Activated CD4-positive, alpha-beta T cell treated with anti-CD3 and anti-CD28 coated beads, Interleukin-10, Interleukin-2, amounts not matched to agents 100 ng/mL and 50 ng/mL, durations not matched to agents 16 hours and 8 hours (primary cell): ENCODE measurements around the gene VWA8.
"Not testable (repeated sequence)": the region's sequence is repeated elsewhere in the genome, so short reads cannot be mapped to it uniquely, and the experiment has no call there.

ENCODE experiments used
- DNase-seq: peaks from one replicate; pipeline ENCODE4 v3.0.0-alpha.2; 2020

The VWA8 gene

DNA sequence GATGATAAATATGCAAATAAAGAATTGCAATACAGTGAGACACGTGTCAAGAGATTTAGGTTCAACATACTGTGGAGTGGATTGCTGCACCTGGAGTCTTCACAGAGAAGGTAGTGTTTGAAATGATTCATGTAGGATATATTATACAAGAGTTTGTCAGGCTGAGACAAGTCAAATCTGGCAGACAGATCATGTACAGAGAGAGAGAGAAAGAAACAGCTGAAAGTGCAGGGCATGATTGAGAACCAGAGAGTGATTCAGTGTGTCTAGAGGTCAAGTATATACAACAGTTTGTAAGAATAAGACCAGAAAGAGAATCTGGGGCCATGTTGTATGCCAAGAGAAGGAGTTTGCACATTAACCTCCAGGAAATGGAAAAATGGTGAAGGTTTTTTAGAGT is 2.1 kb upstream of the VWA8 start:
- DNase-seq = peak; percentile 75

GRCh38 chr13:41961466-41961760 is 504 bp upstream of the VWA8 start:
- DNase-seq = no peak

DNA sequence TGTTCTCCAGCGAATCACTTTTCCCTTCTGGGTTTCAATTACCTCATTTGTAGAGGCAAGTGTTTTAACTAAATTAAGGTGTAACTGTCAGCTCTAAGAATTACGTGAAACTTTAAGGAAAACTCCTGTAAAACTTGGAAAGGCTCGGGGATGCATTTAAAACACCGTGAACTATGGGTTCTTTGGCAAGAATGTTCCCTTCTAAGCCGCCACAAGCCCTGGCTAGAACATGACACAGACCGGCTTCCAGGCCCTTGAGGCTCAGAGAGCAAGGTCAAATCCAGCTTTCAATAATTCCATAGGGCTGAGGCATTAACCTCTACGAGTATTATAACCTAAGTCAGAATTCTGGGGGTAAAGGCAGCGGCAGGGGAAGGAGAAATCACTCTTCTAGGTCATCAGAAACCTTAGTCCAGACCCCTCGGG is 685 bp downstream of the VWA8 start:
- no peak for DNase-seq

DNA sequence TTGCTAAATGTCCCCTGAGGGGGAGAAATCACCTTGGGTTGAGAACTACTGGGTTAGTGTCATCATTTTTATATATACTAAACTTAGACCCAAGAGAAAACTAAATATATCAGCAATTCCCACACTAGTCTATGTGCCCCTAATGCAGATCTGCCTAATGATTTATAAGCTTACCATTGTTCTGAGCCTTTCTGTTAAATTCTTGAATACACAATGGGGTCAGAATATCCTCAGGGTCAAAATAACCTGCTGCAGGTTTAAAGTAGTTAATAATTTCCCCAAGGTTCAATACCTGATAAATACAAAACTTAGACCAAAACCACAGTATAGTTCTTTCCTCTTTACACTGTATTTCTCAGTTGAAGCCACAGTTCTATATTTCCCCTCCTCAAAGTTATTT is 4.6 kb downstream of the VWA8 start:
- DNase-seq = no peak

- DNase-seq = no peak
These were observed 5.3 kb downstream of the VWA8 start for GRCh38 chr13:41955605-41956004.

GRCh38 chr13:41954226-41954625 is 6.7 kb downstream of the VWA8 start:
- DNase-seq = no peak

DNA sequence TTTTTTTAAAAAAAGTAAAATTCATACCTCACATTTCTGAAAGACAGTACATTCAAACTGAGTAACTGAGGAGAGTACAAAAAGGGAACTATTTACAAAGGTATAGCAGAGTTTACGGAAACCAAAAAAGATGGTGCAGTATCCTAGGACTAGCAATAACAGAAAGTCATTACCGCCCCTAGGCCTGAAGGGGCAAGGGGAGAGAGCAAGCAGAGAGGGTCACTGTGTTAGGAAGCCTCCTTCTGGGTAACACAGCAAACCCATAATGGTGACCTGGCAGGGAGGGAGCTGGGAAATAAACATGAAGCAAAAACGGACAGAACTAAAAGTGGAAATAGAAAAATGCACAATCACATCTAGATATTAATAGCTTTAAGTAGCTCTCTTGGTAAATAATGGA is 8.2 kb downstream of the VWA8 start:
- DNase-seq = no peak

DNA sequence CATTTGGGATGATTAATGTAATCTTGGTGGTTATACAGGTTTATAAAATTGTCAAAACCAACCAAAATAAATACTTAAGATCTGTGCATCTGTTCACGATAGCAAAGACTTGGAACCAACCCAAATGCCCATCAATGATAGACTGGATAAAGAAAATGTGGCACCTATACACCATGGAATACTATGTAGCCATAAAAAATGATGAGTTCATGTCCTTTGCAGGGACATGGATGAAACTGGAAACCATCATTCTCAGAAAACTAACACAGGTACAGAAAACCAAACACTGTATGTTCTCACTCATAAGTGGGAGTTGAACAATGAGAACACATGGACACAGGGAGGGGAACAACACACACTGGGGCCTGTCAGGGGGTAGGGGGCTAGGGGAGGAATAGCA is 11.8 kb downstream of the VWA8 start:
- DNase-seq = not testable (repeated sequence)

DNA sequence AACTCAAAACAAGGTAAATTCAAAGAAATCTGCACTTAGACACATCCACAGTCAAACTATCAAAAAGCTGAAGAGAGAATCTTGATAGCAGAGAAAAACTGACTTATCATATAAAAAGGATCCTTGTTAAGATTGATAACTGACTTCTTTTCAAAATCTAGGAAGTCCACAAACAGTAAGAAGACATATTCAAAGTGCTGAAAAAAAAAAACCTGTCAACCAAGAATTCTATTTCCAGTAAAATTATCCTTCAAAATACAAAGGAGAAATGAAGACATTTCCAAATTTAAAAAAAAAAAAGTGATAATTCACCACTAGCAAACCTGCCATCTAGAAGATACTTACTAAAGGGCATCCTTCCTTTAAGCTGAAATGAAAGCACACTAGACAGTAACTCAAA is 15.0 kb downstream of the VWA8 start:
- no peak for DNase-seq

- no peak for DNase-seq
These were observed 16.1 kb downstream of the VWA8 start for GRCh38 chr13:41944635-41945397.

- no peak for DNase-seq
These were observed 16.7 kb downstream of the VWA8 start for GRCh38 chr13:41944229-41944628.

- no peak for DNase-seq
These were observed 18.3 kb downstream of the VWA8 start for GRCh38 chr13:41942462-41943094.

DNA sequence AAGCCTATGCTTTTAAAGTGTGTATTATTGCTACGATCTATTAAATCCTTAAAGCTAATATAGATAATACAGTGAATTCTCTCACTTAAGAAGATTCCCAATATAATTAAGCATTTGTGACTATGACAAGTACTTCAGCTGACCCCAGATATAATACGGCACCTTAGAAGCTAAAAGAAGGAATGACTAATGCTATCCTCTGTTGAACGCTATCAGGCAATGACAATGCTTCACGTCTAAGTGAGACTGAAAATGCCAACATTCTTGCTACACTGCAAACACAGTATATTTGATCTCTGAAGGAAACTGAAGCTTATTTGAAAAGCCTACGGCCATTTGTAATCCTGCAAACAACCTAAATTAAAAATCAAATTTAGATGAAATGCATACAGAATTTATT is 19.7 kb downstream of the VWA8 start:
- DNase-seq = no peak

DNA sequence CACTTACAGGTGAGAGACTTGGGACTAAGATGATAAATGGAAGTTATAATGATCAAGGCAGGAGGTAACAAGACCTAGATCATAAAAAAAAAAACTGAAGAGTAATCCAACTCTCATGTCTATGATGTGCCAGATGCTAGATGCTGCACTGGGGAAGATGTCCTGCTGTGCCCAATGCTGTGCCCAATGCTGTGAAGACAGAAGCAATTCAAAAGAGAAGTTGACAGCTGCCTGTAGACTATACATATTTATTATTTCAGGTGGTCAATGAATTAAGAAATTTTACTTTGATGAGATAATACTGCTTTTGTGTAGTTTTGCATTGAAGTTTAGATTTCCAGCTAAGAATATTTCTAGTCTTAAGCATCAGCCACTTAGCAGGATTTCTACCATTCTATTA is 21.5 kb downstream of the VWA8 start:
- no peak for DNase-seq

GRCh38 chr13:41938918-41939317 is 22.0 kb downstream of the VWA8 start:
- DNase-seq = no peak

GRCh38 chr13:41937388-41937787 is 23.5 kb downstream of the VWA8 start:
- DNase-seq = no peak

GRCh38 chr13:41935501-41935900 is 25.4 kb downstream of the VWA8 start:
- DNase-seq = no peak

- no peak for DNase-seq
These were observed 25.9 kb downstream of the VWA8 start for GRCh38 chr13:41934994-41935393.

GRCh38 chr13:41934120-41934519 is 26.8 kb downstream of the VWA8 start:
- DNase-seq = no peak

GRCh38 chr13:41931337-41931736 is 29.6 kb downstream of the VWA8 start:
- no peak for DNase-seq

GRCh38 chr13:41930154-41930553 is 30.8 kb downstream of the VWA8 start:
- DNase-seq = no peak

GRCh38 chr13:41928323-41928722 is 32.6 kb downstream of the VWA8 start:
- DNase-seq = no peak

GRCh38 chr13:41925014-41925413 is 35.9 kb downstream of the VWA8 start:
- DNase-seq = no peak

- not testable (repeated sequence) for DNase-seq
These were observed 38.0 kb downstream of the VWA8 start for GRCh38 chr13:41922894-41923293.
